ENCODE measurements around the gene ATP10B. TPM values are rescaled to one million over a fixed set of nuclear protein-coding genes. Genes with fewer than 3 reads are reported as not detected.

ATP10B gene
- total and polyA plus RNA-seq, 12 donors = 0.03 to 0.35 (median 0.13) TPM; not detected in 4

GRCh38 chr5:160565376-160565775 is 286.6 kb downstream of the ATP10B start:
- Histone ChIP-seq H3K4me3 (no peak overlapping the region), H3K27ac (no peak overlapping the region), H3K4me1 (replicated peaks in 1 of 2) (no peaks in the 10 kb centered on the region), H3K36me3 (replicated peaks in 1 of 2) (no peaks in the 10 kb centered on the region), H3K27me3 (no peaks in the 10 kb centered on the region), H3K9me3 (replicated peaks in 1 of 3) (no peaks in the 10 kb centered on the region)
- no peak for TF ChIP-seq POLR2A (IDR thresholded peaks at IDR 0.05)
- no peak for TF ChIP-seq CTCF (IDR thresholded peaks at IDR 0.05)
- no peak for DNase-seq
- intact Hi-C loops (cut with DNase I) = no loop called here
- WGBS, 4 donors = 63 to 80% (median 70%) methylated on average over 5 to 8 of the region's 8 CpGs

GRCh38 chr5:160556846-160557245 is 295.2 kb downstream of the ATP10B start:
- Histone ChIP-seq H3K27ac (no peak overlapping the region), H3K27me3 (no peaks in the 10 kb centered on the region), H3K36me3 (replicated peaks in 1 of 2) (no peaks in the 10 kb centered on the region), H3K9me3 (replicated peaks in 1 of 3) (no peaks in the 10 kb centered on the region), H3K4me1 (replicated peaks in 1 of 2) (no peaks in the 10 kb centered on the region), H3K4me3 (no peak overlapping the region)
- WGBS, 4 donors = 73 to 81% (median 75%) methylated on average over 4 of the region's 4 CpGs
- no peak for DNase-seq
- TF ChIP-seq POLR2A (IDR thresholded peaks at IDR 0.05) = no peak
- TF ChIP-seq CTCF (IDR thresholded peaks at IDR 0.05) = no peak
- intact Hi-C loops (cut with DNase I) = no loop called here

GRCh38 chr5:160555971-160556631 is 295.9 kb downstream of the ATP10B start:
- 76 to 80% (median 78%) methylated on average over 6 of the region's 6 CpGs for WGBS, 4 donors
- no peak overlapping the region for H3K27ac ChIP-seq
- no peak overlapping the region for H3K4me3 ChIP-seq
- no peak for DNase-seq
- H3K4me1 ChIP-seq (replicated peaks in 1 of 2) = no peaks in the 10 kb centered on the region
- H3K36me3 ChIP-seq (replicated peaks in 1 of 2) = no peaks in the 10 kb centered on the region
- H3K27me3 ChIP-seq = no peaks in the 10 kb centered on the region
- TF ChIP-seq CTCF (IDR thresholded peaks at IDR 0.05) (no peak), POLR2A (IDR thresholded peaks at IDR 0.05) (no peak)
- intact Hi-C loops (cut with DNase I) = no loop called here
- H3K9me3 ChIP-seq (replicated peaks in 1 of 3) = no peaks in the 10 kb centered on the region

- H3K27me3 ChIP-seq = no peaks in the 10 kb centered on the region
- no peak overlapping the region for H3K4me3 ChIP-seq
- H3K36me3 ChIP-seq (replicated peaks in 1 of 2) = no peaks in the 10 kb centered on the region
- intact Hi-C loops (cut with DNase I) = no loop called here
- H3K9me3 ChIP-seq (replicated peaks in 1 of 3) = no peaks in the 10 kb centered on the region
- no peak for DNase-seq
- WGBS, 4 donors = 90 to 96% (median 95%) methylated on average over 3 of the region's 3 CpGs
- no peaks in the 10 kb centered on the region for H3K4me1 ChIP-seq (replicated peaks in 1 of 2)
- no peak overlapping the region for H3K27ac ChIP-seq
- TF ChIP-seq CTCF (IDR thresholded peaks at IDR 0.05) (no peak), POLR2A (IDR thresholded peaks at IDR 0.05) (no peak)
Observed at GRCh38 chr5:160555581-160555970, 296.4 kb downstream of the ATP10B start.

All from adrenal gland (tissue), 12 donors.